Stimulated activated naive CD4-positive, alpha-beta T cell (primary cell): ENCODE results near the gene FARSB.

ENCODE experiments used
- DNase-seq, 6 experiments: peaks; one replicate each; lab custom pipeline; 2025; lab: John Stamatoyannopoulos, UW

The FARSB gene

DNA sequence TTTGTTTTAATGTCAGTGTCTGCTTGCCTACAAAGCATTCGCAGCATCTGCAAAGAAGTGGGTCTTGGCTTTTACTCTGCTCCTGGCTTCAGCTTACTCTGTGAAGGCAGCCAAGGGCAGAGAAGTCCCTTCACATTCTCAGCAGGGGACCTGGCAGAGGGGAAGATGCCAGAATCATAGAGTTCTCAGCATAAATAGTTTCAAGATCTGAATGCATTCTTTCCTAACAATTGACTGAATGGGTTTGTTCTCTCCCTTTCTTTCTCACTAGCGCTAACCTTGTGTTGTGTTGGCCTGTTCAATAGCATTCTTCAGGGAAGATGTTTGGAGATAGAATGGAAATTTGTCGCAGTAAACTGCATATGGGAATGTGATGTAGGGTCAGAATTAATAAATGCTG, 106.9 kb downstream of the FARSB start:
- DNase-seq, result no peak

DNA sequence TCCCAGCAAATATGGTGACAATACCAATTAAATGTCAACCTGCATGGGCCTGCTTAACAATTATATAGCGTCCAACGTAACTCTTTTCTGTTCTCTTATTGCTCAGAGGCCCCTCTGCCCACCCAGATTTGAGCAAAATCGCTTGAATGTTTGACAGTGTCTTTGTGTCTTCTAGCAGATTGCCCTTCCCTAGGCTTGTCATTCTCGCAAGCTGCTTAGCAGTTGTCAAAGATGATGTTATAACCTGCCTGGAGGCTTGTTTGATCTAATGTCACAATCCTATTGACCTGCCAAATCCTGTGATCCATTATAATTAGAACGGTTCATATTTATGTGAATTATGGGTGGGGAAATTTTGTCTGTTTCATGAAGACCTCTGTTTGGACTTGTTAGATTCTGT, 108.8 kb downstream of the FARSB start:
- DNase-seq, result no peak

DNA sequence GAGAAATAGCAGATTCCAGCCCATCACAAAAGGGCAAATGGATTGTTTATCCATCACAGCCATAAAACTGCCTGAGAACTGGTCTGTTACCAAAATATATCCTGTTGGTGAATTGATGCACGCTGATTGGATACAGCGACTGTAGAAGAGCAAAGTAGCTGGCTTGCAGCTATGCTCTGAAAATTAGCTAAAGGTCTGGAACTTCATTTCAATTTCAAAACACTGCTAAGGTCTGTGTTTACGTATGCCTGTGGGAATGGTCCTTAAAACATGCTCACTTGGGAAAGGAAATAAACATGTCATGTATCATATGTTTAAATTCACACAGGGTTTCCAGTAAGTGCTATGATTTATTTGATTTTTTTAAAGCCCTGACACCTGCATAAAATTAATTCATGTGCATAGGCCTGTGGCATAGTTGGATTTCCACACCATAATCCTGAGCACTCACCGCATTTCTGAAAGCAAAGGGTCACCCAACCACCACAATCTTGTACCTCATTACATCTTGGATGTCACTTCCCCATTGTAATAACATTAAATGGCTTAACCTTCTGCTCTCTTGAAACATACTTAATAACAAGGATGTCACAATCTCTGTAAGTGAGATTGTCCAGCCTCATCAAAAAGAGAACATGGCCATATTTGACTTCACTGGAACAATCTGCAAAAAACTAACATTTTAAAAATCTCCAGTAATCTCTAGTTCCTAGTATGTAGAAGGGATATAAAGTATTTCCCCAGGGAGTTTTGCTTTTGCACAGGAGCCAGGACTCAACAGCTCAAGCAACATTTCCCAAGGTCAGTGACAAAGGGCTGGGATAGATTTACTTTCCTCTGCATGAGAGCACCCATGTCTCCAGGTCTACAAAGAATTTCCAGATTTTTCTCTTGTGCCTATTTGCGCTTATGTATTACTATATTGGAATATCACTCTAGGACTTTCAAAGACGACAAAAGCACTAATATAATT, 109.8 kb downstream of the FARSB start:
- DNase-seq, result no peak

DNA sequence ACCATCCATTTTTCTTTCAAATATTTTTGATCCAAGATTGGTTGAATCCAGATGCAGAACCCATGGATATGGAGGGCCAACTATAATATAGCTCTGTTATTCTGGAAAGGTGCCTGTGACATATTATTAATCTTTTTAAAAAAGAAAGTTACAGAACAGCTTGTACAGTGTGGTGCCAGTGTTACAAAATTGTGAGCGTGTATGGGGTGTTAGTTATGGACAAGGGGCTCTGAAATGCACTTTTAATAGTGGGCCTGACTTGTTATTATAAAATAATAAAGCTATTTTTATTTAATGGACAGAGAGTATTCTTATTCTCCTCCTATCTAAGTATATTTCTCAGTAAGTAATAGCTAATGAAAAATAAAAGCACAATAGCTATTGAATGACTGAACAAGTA, 111.2 kb downstream of the FARSB start:
- DNase-seq, result no peak

DNA sequence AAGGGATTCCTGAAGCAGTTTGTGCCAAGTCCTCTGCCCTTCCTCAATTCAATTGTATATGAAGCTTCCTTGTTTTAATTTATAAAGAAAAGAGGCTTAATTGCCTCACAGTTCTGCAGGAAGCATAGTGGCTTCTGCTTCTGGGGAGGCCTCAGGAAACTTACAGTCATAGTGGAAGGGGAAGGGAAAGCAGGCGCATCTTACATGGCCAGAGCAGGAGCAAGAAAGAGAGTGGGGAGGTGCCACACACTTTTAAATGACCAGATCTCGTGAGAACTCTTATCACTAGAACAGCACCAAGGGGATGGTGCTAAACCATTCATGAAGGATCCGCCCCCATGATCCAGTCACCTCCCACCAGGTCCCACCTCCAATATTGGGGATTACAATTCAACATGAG, 117.4 kb downstream of the FARSB start:
- no peak for DNase-seq

DNA sequence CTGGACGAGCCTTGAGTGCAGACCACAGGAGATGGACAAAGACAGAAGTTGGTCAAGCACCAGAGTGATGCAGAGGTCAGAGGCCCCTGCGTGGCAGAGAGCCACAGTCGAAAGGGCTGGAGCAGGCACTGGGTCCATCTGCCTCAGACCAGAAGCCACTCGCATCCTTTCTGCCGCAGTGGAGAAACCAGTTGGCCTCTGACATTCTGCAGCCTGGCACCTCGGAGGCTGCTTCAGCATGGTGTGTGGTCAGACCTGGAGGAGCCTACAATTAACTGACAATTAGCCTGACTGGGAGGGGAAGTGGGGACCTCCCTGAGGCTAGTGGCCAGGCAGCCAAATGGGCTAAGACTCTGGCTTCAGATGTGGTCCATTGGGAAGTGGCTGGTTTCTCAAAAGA, 120.4 kb downstream of the FARSB start:
- no peak for DNase-seq

DNA sequence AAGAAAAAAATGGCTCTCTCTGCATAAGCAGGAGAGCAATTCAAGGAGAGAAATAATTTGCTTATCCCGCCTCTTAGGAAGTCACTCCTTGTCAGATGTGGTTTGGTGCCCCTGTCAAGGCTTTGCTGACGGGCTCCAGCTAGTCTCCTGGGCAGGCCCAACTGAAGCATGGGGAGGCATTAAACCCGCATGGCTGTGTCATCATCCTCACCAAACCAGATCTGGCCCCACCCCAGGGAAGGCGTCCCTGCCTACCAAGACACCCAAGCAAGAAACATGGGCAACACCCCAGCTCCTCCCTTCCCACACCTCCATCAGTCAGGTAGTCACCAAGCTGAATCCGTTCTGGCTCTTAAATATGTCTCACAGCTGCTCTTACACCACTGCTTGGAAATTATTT, 123.6 kb downstream of the FARSB start:
- no peak for DNase-seq

DNA sequence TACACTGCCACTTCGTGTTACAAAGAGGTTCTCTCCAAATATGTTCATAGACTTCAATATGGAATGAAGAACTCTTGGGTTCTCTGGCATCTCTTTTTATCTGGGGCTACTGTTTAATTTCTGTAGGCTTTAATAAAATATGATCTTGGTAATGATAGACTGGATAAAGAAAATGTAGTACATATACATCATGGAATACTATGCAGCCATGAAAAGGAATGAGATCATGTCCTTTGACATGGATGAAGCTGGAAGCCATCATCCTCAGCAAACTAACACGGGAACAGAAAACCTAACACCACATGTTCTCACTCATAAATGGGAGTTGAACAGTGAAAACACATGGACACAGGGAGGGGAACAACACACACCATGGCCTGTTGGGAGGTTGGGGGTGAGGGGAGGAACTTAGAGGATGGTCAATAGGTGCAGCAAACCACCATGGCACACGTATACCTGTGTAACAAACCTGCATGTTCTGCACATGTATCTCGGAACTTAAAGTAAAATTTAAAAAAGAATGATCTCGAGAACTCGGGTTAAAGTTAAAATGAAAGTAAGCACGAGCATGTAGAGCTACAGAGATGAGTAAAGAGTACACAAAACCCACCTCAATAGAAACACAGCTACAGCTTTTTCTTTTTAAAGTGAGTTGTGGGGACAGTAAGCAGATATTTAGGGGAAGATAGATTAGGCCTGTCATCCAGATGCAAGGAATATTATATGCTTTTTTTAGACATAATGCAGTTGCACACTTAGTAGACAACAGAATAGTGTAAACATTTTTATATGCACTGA, 129.2 kb downstream of the FARSB start:
- DNase-seq, result no peak

DNA sequence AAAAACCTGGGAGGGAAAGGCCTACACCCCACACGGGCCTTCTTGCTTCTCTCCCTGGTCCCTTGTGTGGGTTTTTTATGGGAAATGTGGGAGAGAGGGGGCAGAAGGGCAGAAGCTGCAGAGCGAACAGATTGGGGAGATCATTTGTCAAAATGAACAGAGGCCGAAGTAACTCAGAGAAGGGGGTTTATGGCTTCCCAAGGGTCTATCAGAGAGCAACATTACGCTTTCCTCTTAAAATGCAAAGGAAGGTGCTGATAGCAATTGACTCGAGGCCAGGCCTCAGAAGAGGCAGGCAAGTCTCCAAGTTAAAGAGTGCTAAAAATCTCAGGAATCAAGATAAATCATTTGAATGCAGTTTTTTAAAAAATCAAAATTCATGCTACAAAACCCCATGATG, 130.1 kb downstream of the FARSB start:
- DNase-seq, result no peak

DNA sequence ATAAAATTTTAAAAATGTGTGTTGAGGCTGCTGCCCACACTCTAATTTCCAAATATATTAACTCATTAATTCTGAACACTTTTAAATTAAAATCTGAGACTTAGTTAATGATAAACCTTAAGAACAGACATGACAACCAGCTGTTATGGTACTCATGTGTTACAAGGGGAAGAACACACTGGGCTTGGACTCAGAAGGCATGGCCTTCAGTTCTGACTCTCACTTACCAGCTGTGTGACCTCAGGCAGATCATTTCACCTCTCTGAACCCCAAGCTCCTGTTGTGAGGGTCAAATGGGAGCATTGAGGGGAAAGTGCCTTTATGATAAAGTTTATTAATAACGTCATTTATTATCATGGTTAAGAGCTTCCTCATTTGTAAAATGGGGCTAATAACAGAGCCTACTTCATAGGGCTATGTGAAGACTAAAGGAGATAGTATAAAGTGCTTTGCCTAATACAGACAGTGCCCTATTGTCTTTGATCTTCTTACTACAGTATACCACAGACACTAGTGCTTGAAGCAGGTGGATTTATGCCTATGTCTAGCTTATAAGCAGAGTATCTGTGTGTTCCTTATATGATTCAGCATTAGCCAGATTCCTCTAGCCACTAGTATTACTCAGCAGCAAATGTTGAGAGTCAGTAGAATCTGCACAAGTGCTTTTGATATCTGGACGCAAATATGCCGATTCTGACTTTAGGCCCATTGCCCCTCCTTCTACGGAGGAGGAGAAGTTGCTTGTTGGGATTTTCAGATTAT, 131.9 kb downstream of the FARSB start:
- DNase-seq, result no peak

DNA sequence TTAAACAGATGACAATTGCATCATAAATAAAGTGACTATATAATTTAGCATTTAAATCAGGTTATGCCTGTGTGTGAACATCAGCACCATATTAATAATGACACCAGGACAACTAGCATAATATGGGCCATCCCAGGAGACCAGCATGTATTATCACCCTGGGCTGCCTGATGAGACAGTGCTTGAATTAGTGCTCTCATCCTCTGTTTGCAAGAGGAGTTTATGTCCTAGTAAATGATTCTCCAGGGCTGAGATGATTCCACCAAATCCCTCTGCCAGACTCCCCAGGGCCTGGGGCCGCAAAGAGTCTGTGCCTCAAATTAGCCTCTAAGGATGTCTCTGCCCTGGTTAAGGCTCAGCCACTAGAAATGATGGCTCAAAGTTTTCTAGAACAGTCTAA, 133.8 kb downstream of the FARSB start:
- no peak for DNase-seq

DNA sequence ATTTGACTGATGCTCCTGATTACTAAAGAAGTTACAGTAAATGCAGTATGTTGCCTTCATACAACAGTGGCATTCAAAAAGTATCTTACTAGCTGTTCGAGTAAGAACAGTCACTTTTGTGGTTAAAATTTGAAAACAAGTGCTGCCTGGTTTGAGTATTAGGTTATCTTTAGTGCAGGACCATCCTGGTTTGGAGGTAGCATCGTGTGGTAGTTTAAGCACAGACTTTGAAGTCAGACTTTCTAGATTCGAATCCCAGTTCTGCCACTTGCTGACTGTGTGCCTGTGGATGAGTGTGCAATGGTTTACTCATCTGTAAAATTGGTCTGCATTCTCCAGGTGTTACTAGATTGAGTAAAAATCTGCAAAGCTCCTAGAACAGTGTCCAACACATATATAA, 134.8 kb downstream of the FARSB start:
- DNase-seq, result no peak
